GM12801 (cell line): ENCODE data around the gene CATSPERE.

Experiments used
- TF ChIP-seq, protein P1 (sequence below): IDR thresholded peaks from one replicate; pipeline ENCODE4 v1.5.1; 2011; ENCODE audit warnings: control low read depth; ENCODE audit not compliant: insufficient read length; ENCODE audit errors: extremely low read depth

The CATSPERE gene

GRCh38 chr1:244626709-244627108 lies 165.6 kb downstream of the CATSPERE start:
- TF ChIP-seq, protein P1, sequence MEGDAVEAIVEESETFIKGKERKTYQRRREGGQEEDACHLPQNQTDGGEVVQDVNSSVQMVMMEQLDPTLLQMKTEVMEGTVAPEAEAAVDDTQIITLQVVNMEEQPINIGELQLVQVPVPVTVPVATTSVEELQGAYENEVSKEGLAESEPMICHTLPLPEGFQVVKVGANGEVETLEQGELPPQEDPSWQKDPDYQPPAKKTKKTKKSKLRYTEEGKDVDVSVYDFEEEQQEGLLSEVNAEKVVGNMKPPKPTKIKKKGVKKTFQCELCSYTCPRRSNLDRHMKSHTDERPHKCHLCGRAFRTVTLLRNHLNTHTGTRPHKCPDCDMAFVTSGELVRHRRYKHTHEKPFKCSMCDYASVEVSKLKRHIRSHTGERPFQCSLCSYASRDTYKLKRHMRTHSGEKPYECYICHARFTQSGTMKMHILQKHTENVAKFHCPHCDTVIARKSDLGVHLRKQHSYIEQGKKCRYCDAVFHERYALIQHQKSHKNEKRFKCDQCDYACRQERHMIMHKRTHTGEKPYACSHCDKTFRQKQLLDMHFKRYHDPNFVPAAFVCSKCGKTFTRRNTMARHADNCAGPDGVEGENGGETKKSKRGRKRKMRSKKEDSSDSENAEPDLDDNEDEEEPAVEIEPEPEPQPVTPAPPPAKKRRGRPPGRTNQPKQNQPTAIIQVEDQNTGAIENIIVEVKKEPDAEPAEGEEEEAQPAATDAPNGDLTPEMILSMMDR = no peak

DNA sequence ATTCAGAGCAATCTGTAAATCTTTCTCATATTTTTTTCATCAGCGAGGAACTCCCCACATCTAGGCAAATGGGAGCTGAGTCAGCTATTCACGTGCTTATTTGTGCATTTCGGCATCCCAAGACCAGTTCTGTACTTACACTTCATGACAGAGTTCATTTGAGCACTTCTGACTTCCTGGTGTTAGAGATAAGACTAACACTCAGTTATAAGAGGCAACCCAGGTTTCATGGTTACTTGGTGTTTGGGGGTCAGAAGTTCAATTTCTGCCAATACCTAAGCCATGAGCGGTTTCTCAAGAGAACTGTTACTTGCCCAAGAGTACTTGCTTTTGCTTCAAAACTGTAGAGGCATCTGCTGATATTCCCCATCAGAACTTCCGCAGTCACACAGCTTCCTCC lies 167.7 kb downstream of the CATSPERE start:
- TF ChIP-seq, protein P1 = no peak

DNA sequence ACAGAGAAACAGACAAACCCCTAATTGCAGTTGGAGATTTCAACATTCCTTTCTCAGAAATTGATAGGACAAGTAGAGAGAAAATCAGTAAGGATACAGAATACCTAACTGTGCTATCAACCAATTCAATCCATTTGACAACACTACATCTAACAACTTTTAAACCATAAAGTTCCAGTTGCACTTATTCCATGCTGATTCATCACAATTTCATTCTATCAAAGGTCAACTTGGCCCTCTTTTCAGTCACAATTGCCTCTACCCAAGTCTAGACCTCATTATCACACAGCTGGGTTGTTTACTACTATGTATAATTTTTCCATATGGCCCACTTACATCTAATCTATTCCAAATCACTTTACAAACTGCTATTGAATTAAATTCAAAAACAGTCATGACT lies 172.1 kb downstream of the CATSPERE start:
- TF ChIP-seq, protein P1 = no peak

DNA sequence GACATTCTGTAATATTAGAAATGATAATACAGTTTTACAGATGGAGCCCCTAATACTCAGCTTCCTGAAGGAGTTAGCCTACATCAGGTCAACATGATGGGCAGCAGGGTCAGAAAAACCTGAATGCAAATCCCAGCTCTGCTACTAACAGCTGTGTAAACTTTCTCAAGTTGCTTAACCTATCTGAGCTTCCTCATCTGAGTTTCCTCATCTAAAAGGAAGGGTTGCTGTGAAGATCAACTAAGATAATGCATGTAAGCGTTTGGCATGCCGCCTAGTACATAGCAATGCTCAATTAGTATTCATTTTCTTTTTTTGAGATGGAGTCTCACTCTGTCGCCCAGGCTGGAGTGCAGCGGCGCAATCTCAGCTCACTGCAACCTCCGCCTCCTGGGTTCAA lies 173.5 kb downstream of the CATSPERE start:
- TF ChIP-seq, protein P1 = no peak

- TF ChIP-seq, protein P1 = no peak
Measured at GRCh38 chr1:244636488-244637259, 175.6 kb downstream of the CATSPERE start.

DNA sequence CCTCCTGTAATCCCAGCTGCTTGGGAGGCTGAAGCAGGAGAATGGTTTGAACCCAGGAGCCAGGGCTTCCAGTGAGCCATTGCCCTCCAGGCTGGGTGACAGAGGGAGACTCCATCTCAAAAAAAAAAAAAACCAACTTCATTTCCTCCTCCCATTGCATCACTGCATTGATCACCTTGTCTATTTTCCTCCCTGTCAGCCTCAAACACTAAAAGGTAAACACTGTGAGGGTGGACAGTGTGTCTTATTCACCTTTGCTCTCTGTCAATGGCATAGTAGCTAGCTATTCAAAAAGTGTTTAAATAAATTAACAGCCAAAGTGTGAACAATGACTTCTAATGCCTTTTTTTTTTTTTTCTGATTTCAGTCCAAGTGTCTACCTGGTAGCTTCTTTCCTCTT lies 178.5 kb downstream of the CATSPERE start:
- TF ChIP-seq, protein P1 = no peak

DNA sequence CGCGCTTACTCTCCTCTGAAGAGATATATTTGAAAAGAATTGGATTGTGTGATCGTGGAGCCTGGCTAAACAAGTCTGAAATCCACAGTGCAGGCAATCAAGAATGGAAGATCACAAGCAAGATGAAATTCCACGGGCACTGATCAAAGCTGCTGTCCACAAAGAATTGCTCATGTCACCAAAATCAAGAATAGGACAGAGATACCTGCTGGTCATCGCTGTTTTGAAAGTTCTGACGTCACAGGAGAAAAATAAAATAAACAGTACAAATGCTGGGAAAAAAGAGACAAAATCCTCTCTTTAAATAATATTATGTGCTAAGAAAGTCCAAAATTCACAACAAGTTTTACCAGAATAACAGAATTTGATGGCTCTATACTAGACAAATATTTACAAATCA lies 179.8 kb downstream of the CATSPERE start:
- TF ChIP-seq, protein P1 = no peak
